CD14-positive monocyte (primary cell): ENCODE measurements around the gene PCDH1. TPM values are rescaled to one million over a fixed set of nuclear protein-coding genes. Genes with fewer than 3 reads are reported as not detected.

ENCODE experiments used
- DNase-seq, 3 donors: peaks; one replicate each; pipeline ENCODE4 v3.0.0-alpha.2; 2011 to 2022
- H2AFZ ChIP-seq: 2 replicates; pipeline ENCODE4 v1.6.0; 2012; ENCODE audit warnings: mild to moderate bottlenecking, low read depth, low read length, inconsistent platforms; ENCODE audit not compliant: insufficient read depth, poor library complexity, severe bottlenecking
- H3K27ac ChIP-seq, 2 donors: 1 replicate in 1 of 2; 2 replicates in 1 of 2; pipeline ENCODE4 v1.5.1; 2012 to 2013; ENCODE audit warnings: low read length in 2 of 2, control low read depth in 1 of 2, inconsistent platforms in 1 of 2, low read depth in 1 of 2, mild to moderate bottlenecking in 1 of 2
- H3K27me3 ChIP-seq, 2 donors: one replicate each; pipeline versions ENCODE4 v1.6.0 to v1.6.1; 2011 to 2013; ENCODE audit warnings: low read length in 2 of 2; ENCODE audit not compliant: control insufficient read depth in 2 of 2, insufficient read depth in 2 of 2
- H3K36me3 ChIP-seq, 2 donors: replicated peaks in 1 of 2; 1 replicate in 1 of 2; 2 replicates in 1 of 2; pipeline versions ENCODE4 v1.5.1 to v1.6.1; 2012 to 2013; ENCODE audit warnings: low read length in 2 of 2, control low read depth in 1 of 2, inconsistent platforms in 1 of 2, mild to moderate bottlenecking in 1 of 2; ENCODE audit not compliant: insufficient read depth in 2 of 2, control insufficient read depth in 1 of 2
- H3K4me1 ChIP-seq, 2 donors: 1 replicate in 1 of 2; 2 replicates in 1 of 2; pipeline versions ENCODE4 v1.5.1 to v1.6.1; 2012 to 2013; ENCODE audit warnings: low read length in 2 of 2, control low read depth in 1 of 2, inconsistent platforms in 1 of 2, mild to moderate bottlenecking in 1 of 2, moderate library complexity in 1 of 2; ENCODE audit not compliant: insufficient read depth in 2 of 2, control insufficient read depth in 1 of 2
- H3K4me2 ChIP-seq: replicated peaks from 2 replicates; pipeline ENCODE3; 2012; ENCODE audit warnings: low read length, moderate library complexity, mild to moderate bottlenecking; ENCODE audit not compliant: poor library complexity, severe bottlenecking; ENCODE audit errors: extremely low read depth
- H3K4me3 ChIP-seq, 3 experiments: fragments of 200-600 bp in 1 of 3; sonication (generic) in 1 of 3; replicated peaks in 1 of 3; 1 replicate in 2 of 3; 2 replicates in 1 of 3; pipeline ENCODE4 v1.5.1; 2011 to 2013; ENCODE audit warnings: low read length in 3 of 3, mild to moderate bottlenecking in 3 of 3, control low read depth in 2 of 3, low read depth in 2 of 3, inconsistent platforms in 1 of 3, moderate library complexity in 1 of 3
- H3K79me2 ChIP-seq: 2 replicates; pipeline ENCODE4 v1.6.0; 2012; ENCODE audit warnings: mild to moderate bottlenecking, control low read depth, inconsistent platforms, low read length, moderate library complexity; ENCODE audit not compliant: insufficient read depth
- H3K9ac ChIP-seq: 2 replicates; pipeline ENCODE4 v1.6.0; 2017; ENCODE audit warnings: low read length, mild to moderate bottlenecking; ENCODE audit not compliant: insufficient read depth, poor library complexity, severe bottlenecking
- H3K9me3 ChIP-seq, 2 donors: replicated peaks in 1 of 2; 1 replicate in 1 of 2; 2 replicates in 1 of 2; pipeline versions ENCODE4 v1.5.1 to v1.6.1; 2012 to 2013; ENCODE audit warnings: low read length in 2 of 2, control low read depth in 1 of 2; ENCODE audit not compliant: control insufficient read depth in 1 of 2, insufficient read depth in 1 of 2
- H4K20me1 ChIP-seq: 2 replicates; pipeline ENCODE4 v1.6.0; 2012; ENCODE audit warnings: mild to moderate bottlenecking, low read length, control low read depth, moderate library complexity; ENCODE audit not compliant: insufficient read depth
- H3K27ac Mint-ChIP-seq, 7 donors: one replicate each; pipeline ENCODE4 v1.8.0; 2020; ENCODE audit warnings: mild to moderate bottlenecking in 7 of 7, mixed read lengths in 7 of 7, moderate library complexity in 6 of 7, inconsistent platforms in 2 of 7
- H3K27me3 Mint-ChIP-seq, 3 donors: one replicate each; pipeline ENCODE4 v1.8.0; 2021 to 2022; ENCODE audit warnings: low read depth in 3 of 3, mild to moderate bottlenecking in 3 of 3, mixed read lengths in 3 of 3, moderate library complexity in 3 of 3, inconsistent platforms in 1 of 3
- H3K36me3 Mint-ChIP-seq, 2 donors: one replicate each; pipeline ENCODE4 v1.8.0; 2020; ENCODE audit warnings: mixed read lengths in 2 of 2, inconsistent platforms in 1 of 2, mild to moderate bottlenecking in 1 of 2
- H3K4me1 Mint-ChIP-seq: one replicate; pipeline ENCODE4 v1.8.0; 2020; ENCODE audit warnings: mild to moderate bottlenecking, mixed read lengths
- H3K4me3 Mint-ChIP-seq, 2 donors: one replicate each; pipeline ENCODE4 v1.8.0; 2020; ENCODE audit warnings: mild to moderate bottlenecking in 2 of 2, mixed read lengths in 2 of 2, moderate library complexity in 1 of 2
- H3K9me3 Mint-ChIP-seq, 7 donors: one replicate each; pipeline ENCODE4 v1.8.0; 2020 to 2022; ENCODE audit warnings: mixed read lengths in 7 of 7, mild to moderate bottlenecking in 6 of 7, moderate library complexity in 6 of 7, inconsistent platforms in 2 of 7
- CTCF ChIP-seq: fragments of 200-600 bp; IDR thresholded peaks from one replicate; pipeline ENCODE4 v1.8.0; 2022; ENCODE audit warnings: antibody characterized with exemption, mild to moderate bottlenecking
- WGBS: methylation state at CpG from one replicate; pipeline ENCODE4 v1.1.5; 2013; ENCODE audit warnings: missing lambda C conversion rate; ENCODE audit not compliant: insufficient coverage; 5-methylcytosine and 5-hydroxymethylcytosine counted together
- intact Hi-C, 2 donors: fragments of 100-400 bp; cut with micrococcal nuclease; formaldehyde crosslinking; loops; one replicate each; pipeline versions ENCODE4 v1.15.0 to v1.15.1; 2023
- polyA plus RNA-seq, 3 donors: library from polyadenylated mRNA; depleted of rRNA in 1 of 3; unstranded in 2 of 3; stranded (reverse) in 1 of 3; fragments of 300-500 nt in 2 of 3; fragments of >200 nt in 1 of 3; fragmentation: Illumina TruSeq in 2 of 3; gene quantifications; 1 replicate in 2 of 3; 2 replicates in 1 of 3; pipeline ENCODE4 v1.2.3, GENCODE V29; 2012 to 2021

Gene PCDH1
- polyA plus RNA-seq, 3 donors, result not detected

- Histone ChIP-seq H3K9ac (no peak overlapping the region), H3K4me2 (no peak overlapping the region), H3K79me2 (no peaks in the 10 kb centered on the region), H3K27me3 (peaks cover 64 to 81% of the 10 kb centered on the region in 2 donors), H4K20me1 (peaks cover 4% of the 10 kb centered on the region), H2AFZ (no peak overlapping the region), H3K36me3 (no peaks in the 10 kb centered on the region), H3K4me3 (no peak overlapping the region), H3K4me1 (peaks cover 12 to 18% of the 10 kb centered on the region in 2 donors), H3K27ac (no peak overlapping the region), H3K9me3 (peaks cover 0 to 41% of the 10 kb centered on the region in 2 donors)
- Mint-ChIP-seq H3K36me3 (peaks cover 0 to 13% of the 10 kb centered on the region in 2 donors), H3K4me3 (peak overlapping the region in 1 of 2 donors; percentile 61), H3K4me1 (peaks cover 25% of the 10 kb centered on the region), H3K27me3 (peaks cover 82 to 92% (median 86%) of the 10 kb centered on the region in 3 donors), H3K27ac (no peak overlapping the region), H3K9me3 (peaks cover 0 to 23% (median 11%) of the 10 kb centered on the region in 7 donors)
- intact Hi-C loops, result no loop called here
- no peak for DNase-seq
- TF ChIP-seq CTCF, result no peak
- WGBS, result no CpG with 5 or more reads among the region's 4 CpGs
Measured at GRCh38 chr5:141881886-141882285, 3.7 kb upstream of the PCDH1 start.

GRCh38 chr5:141880961-141881801 lies 3.0 kb upstream of the PCDH1 start:
- H2AFZ ChIP-seq, result no peak overlapping the region
- no peak for TF ChIP-seq CTCF
- H3K4me1 Mint-ChIP-seq, result peaks cover 25% of the 10 kb centered on the region
- peaks cover 86 to 94% (median 93%) of the 10 kb centered on the region in 3 donors for H3K27me3 Mint-ChIP-seq
- H3K79me2 ChIP-seq, result no peaks in the 10 kb centered on the region
- H3K9me3 ChIP-seq, result peaks cover 2 to 45% of the 10 kb centered on the region in 2 donors
- no peak overlapping the region for H3K9ac ChIP-seq
- H4K20me1 ChIP-seq, result peaks cover 4% of the 10 kb centered on the region
- H3K36me3 Mint-ChIP-seq, result peaks cover 0 to 13% of the 10 kb centered on the region in 2 donors
- H3K4me2 ChIP-seq, result no peak overlapping the region
- H3K27me3 ChIP-seq, result peaks cover 71 to 88% of the 10 kb centered on the region in 2 donors
- H3K4me3 Mint-ChIP-seq, result peak overlapping the region in 1 of 2 donors; percentile 61
- WGBS, result 50% methylated on average over 8 of the region's 8 CpGs
- no peak overlapping the region for H3K27ac ChIP-seq
- intact Hi-C loops, result no loop called here
- no peak overlapping the region for H3K4me3 ChIP-seq
- H3K36me3 ChIP-seq, result no peaks in the 10 kb centered on the region
- no peak for DNase-seq
- H3K27ac Mint-ChIP-seq, result no peak overlapping the region
- peaks cover 0 to 24% (median 13%) of the 10 kb centered on the region in 7 donors for H3K9me3 Mint-ChIP-seq
- peaks cover 12 to 18% of the 10 kb centered on the region in 2 donors for H3K4me1 ChIP-seq
